ENCODE data around the gene RAD51B. TPM values are rescaled to one million over a fixed set of nuclear protein-coding genes. Genes with fewer than 3 reads are reported as not detected.

Gene RAD51B
- polyA plus RNA-seq, 1 donor (not counting 4 experiments of a cell fraction or from before 2014, with no cell fraction given) = 13.3 TPM

- Histone ChIP-seq H3K4me3 (ENCODE audit: control insufficient read depth in 2 of 3, extremely low read depth in 1 of 3, insufficient read depth in 2 of 3, low read depth in 1 of 3, low read length in 3 of 3) (no peak overlapping the region), H3K27ac (ENCODE audit: control insufficient read depth, insufficient read depth, low read length) (no peak overlapping the region), H3K4me2 (ENCODE audit: control insufficient read depth, extremely low read depth, insufficient read depth, low read depth, low read length) (no peak overlapping the region), H3K9ac (ENCODE audit: control insufficient read depth, extremely low read depth, insufficient read depth, low read length) (no peak overlapping the region), H3K9me1 (ENCODE audit: control insufficient read depth, extremely low read depth, insufficient read depth, low read length) (no peaks in the 10 kb centered on the region), H3K4me1 (ENCODE audit: control insufficient read depth, extremely low read depth, insufficient read depth, low read length) (peaks cover 20% of the 10 kb centered on the region), H3K27me3 (ENCODE audit: control insufficient read depth, extremely low read depth, insufficient read depth, low read length) (no peaks in the 10 kb centered on the region), H3K79me2 (ENCODE audit: control insufficient read depth, insufficient read depth, low read length) (no peaks in the 10 kb centered on the region), H3K36me3 (ENCODE audit: control insufficient read depth in 2 of 2, extremely low read depth in 1 of 2, insufficient read depth in 2 of 2, low read length in 2 of 2) (no peaks in the 10 kb centered on the region), H3K9me3 (ENCODE audit: control insufficient read depth, low read depth, low read length) (no peaks in the 10 kb centered on the region), H4K20me1 (ENCODE audit: control insufficient read depth, extremely low read depth, insufficient read depth, low read length) (no peaks in the 10 kb centered on the region), H2AFZ (ENCODE audit: control insufficient read depth, low read length) (no peak overlapping the region)
- no peak for TF ChIP-seq EZH2 (IDR thresholded peaks at IDR 0.05; ENCODE audit: low read length)
- TF ChIP-seq, protein P1, sequence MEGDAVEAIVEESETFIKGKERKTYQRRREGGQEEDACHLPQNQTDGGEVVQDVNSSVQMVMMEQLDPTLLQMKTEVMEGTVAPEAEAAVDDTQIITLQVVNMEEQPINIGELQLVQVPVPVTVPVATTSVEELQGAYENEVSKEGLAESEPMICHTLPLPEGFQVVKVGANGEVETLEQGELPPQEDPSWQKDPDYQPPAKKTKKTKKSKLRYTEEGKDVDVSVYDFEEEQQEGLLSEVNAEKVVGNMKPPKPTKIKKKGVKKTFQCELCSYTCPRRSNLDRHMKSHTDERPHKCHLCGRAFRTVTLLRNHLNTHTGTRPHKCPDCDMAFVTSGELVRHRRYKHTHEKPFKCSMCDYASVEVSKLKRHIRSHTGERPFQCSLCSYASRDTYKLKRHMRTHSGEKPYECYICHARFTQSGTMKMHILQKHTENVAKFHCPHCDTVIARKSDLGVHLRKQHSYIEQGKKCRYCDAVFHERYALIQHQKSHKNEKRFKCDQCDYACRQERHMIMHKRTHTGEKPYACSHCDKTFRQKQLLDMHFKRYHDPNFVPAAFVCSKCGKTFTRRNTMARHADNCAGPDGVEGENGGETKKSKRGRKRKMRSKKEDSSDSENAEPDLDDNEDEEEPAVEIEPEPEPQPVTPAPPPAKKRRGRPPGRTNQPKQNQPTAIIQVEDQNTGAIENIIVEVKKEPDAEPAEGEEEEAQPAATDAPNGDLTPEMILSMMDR (optimal IDR thresholded peaks at IDR 0.05 in 1 of 3, IDR thresholded peaks at IDR 0.05 in 1 of 3, conservative IDR thresholded peaks at IDR 0.05 in 1 of 3; ENCODE audit: extremely low read depth in 1 of 3, insufficient read depth in 2 of 3, low read length in 3 of 3) = no peak
- no peak for DNase-seq (ENCODE audit: low read depth, low spot score)
- no peak for FAIRE-seq
- dilution Hi-C loops (cut with MboI; ENCODE audit: extremely low pct_ligation_motif_present, low sequenced_read_pairs) = no loop called here
Measured at GRCh38 chr14:68379510-68380328, 560.1 kb downstream of the RAD51B start.

- dilution Hi-C loops (cut with MboI; ENCODE audit: extremely low pct_ligation_motif_present, low sequenced_read_pairs) = no loop called here
- Histone ChIP-seq H2AFZ (ENCODE audit: control insufficient read depth, low read length) (no peak overlapping the region), H3K4me2 (ENCODE audit: control insufficient read depth, extremely low read depth, insufficient read depth, low read depth, low read length) (no peak overlapping the region), H3K27ac (ENCODE audit: control insufficient read depth, insufficient read depth, low read length) (no peak overlapping the region), H3K27me3 (ENCODE audit: control insufficient read depth, extremely low read depth, insufficient read depth, low read length) (no peaks in the 10 kb centered on the region), H3K9me1 (ENCODE audit: control insufficient read depth, extremely low read depth, insufficient read depth, low read length) (no peaks in the 10 kb centered on the region), H3K79me2 (ENCODE audit: control insufficient read depth, insufficient read depth, low read length) (no peaks in the 10 kb centered on the region), H3K9ac (ENCODE audit: control insufficient read depth, extremely low read depth, insufficient read depth, low read length) (no peak overlapping the region), H3K9me3 (ENCODE audit: control insufficient read depth, low read depth, low read length) (no peaks in the 10 kb centered on the region), H3K36me3 (ENCODE audit: control insufficient read depth in 2 of 2, extremely low read depth in 1 of 2, insufficient read depth in 2 of 2, low read length in 2 of 2) (no peaks in the 10 kb centered on the region), H4K20me1 (ENCODE audit: control insufficient read depth, extremely low read depth, insufficient read depth, low read length) (no peaks in the 10 kb centered on the region), H3K4me1 (ENCODE audit: control insufficient read depth, extremely low read depth, insufficient read depth, low read length) (peaks cover 20% of the 10 kb centered on the region), H3K4me3 (ENCODE audit: control insufficient read depth in 2 of 3, extremely low read depth in 1 of 3, insufficient read depth in 2 of 3, low read depth in 1 of 3, low read length in 3 of 3) (no peak overlapping the region)
- TF ChIP-seq, protein P1 (optimal IDR thresholded peaks at IDR 0.05 in 1 of 3, IDR thresholded peaks at IDR 0.05 in 1 of 3, conservative IDR thresholded peaks at IDR 0.05 in 1 of 3; ENCODE audit: extremely low read depth in 1 of 3, insufficient read depth in 2 of 3, low read length in 3 of 3) = no peak
- no peak for TF ChIP-seq EZH2 (IDR thresholded peaks at IDR 0.05; ENCODE audit: low read length)
- no peak for FAIRE-seq
- DNase-seq (ENCODE audit: low read depth, low spot score) = no peak
Measured at GRCh38 chr14:68380329-68380741, 560.8 kb downstream of the RAD51B start.

Measured in keratinocyte (primary cell).